ENCODE results near the gene KIAA1217.

KIAA1217 gene

GRCh38 chr10:24503461-24504320, 294.8 kb downstream of the KIAA1217 start:
- TF ChIP-seq EZH2phosphoT487 (IDR thresholded peaks at IDR 0.05; ENCODE audit: low read depth) (no peak), CTCF (IDR thresholded peaks at IDR 0.05; ENCODE audit: low read depth, low read length) (peak; percentile 70)
- Histone ChIP-seq H3K36me3 (replicated peaks; ENCODE audit: low read depth, low read length) (no peaks in the 10 kb centered on the region), H3K27me3 (ENCODE audit: low read depth, low read length) (no peaks in the 10 kb centered on the region), H3K9me3 (ENCODE audit: insufficient read depth, low read length) (no peaks in the 10 kb centered on the region), H3K27ac (ENCODE audit: low read length) (no peak overlapping the region), H3K4me2 (ENCODE audit: low read length) (no peak overlapping the region), H3K4me1 (ENCODE audit: low read length) (peaks cover 5% of the 10 kb centered on the region; the same call in 1 of the 2 replicates), H3K79me2 (ENCODE audit: low read length) (no peaks in the 10 kb centered on the region), H3K4me3 (ENCODE audit: low read length) (no peak overlapping the region), H4K20me1 (ENCODE audit: insufficient read depth, low read length) (no peaks in the 10 kb centered on the region), H3K9ac (ENCODE audit: low read length) (no peak overlapping the region), H2AFZ (ENCODE audit: low read depth, low read length) (no peak overlapping the region)

GRCh38 chr10:24505759-24506158, 296.8 kb downstream of the KIAA1217 start:
- no peak overlapping the region for H3K27ac ChIP-seq (ENCODE audit: low read length)
- no peaks in the 10 kb centered on the region for H3K79me2 ChIP-seq (ENCODE audit: low read length)
- H3K4me3 ChIP-seq (ENCODE audit: low read length): no peak overlapping the region
- H3K9me3 ChIP-seq (ENCODE audit: insufficient read depth, low read length): no peaks in the 10 kb centered on the region
- no peaks in the 10 kb centered on the region for H3K36me3 ChIP-seq (replicated peaks; ENCODE audit: low read depth, low read length)
- H3K4me2 ChIP-seq (ENCODE audit: low read length): no peak overlapping the region
- H3K27me3 ChIP-seq (ENCODE audit: low read depth, low read length): no peaks in the 10 kb centered on the region
- TF ChIP-seq CTCF (IDR thresholded peaks at IDR 0.05; ENCODE audit: low read depth, low read length) (no peak), EZH2phosphoT487 (IDR thresholded peaks at IDR 0.05; ENCODE audit: low read depth) (no peak)
- peaks cover 5% of the 10 kb centered on the region; the same call in 1 of the 2 replicates for H3K4me1 ChIP-seq (ENCODE audit: low read length)
- no peak overlapping the region for H2AFZ ChIP-seq (ENCODE audit: low read depth, low read length)
- H3K9ac ChIP-seq (ENCODE audit: low read length): no peak overlapping the region
- H4K20me1 ChIP-seq (ENCODE audit: insufficient read depth, low read length): no peaks in the 10 kb centered on the region

- Histone ChIP-seq H3K27me3 (ENCODE audit: low read depth, low read length) (no peaks in the 10 kb centered on the region), H2AFZ (ENCODE audit: low read depth, low read length) (no peak overlapping the region), H3K79me2 (ENCODE audit: low read length) (no peaks in the 10 kb centered on the region), H3K9me3 (ENCODE audit: insufficient read depth, low read length) (no peaks in the 10 kb centered on the region), H3K27ac (ENCODE audit: low read length) (no peak overlapping the region), H3K4me3 (ENCODE audit: low read length) (no peak overlapping the region), H3K4me2 (ENCODE audit: low read length) (no peak overlapping the region), H3K4me1 (ENCODE audit: low read length) (no peaks in the 10 kb centered on the region), H3K9ac (ENCODE audit: low read length) (no peak overlapping the region), H3K36me3 (replicated peaks; ENCODE audit: low read depth, low read length) (no peaks in the 10 kb centered on the region), H4K20me1 (ENCODE audit: insufficient read depth, low read length) (no peaks in the 10 kb centered on the region)
- TF ChIP-seq EZH2phosphoT487 (IDR thresholded peaks at IDR 0.05; ENCODE audit: low read depth): no peak
- peak; percentile 24 for TF ChIP-seq CTCF (IDR thresholded peaks at IDR 0.05; ENCODE audit: low read depth, low read length)
These were observed 304.2 kb downstream of the KIAA1217 start for GRCh38 chr10:24513155-24513554.

GRCh38 chr10:24515481-24515880, 306.5 kb downstream of the KIAA1217 start:
- Histone ChIP-seq H3K36me3 (replicated peaks; ENCODE audit: low read depth, low read length) (no peaks in the 10 kb centered on the region), H3K27me3 (ENCODE audit: low read depth, low read length) (no peaks in the 10 kb centered on the region), H3K9me3 (ENCODE audit: insufficient read depth, low read length) (no peaks in the 10 kb centered on the region), H4K20me1 (ENCODE audit: insufficient read depth, low read length) (no peaks in the 10 kb centered on the region), H3K4me1 (ENCODE audit: low read length) (peaks cover 5% of the 10 kb centered on the region; the same call in 1 of the 2 replicates), H3K4me3 (ENCODE audit: low read length) (no peak overlapping the region), H3K79me2 (ENCODE audit: low read length) (no peaks in the 10 kb centered on the region), H3K27ac (ENCODE audit: low read length) (no peak overlapping the region), H2AFZ (ENCODE audit: low read depth, low read length) (no peak overlapping the region), H3K9ac (ENCODE audit: low read length) (no peak overlapping the region), H3K4me2 (ENCODE audit: low read length) (no peak overlapping the region)
- TF ChIP-seq EZH2phosphoT487 (IDR thresholded peaks at IDR 0.05; ENCODE audit: low read depth) (no peak), CTCF (IDR thresholded peaks at IDR 0.05; ENCODE audit: low read depth, low read length) (no peak)
